T-helper 1 cell treated with Interleukin-12 subunit alpha and Interleukin-12 subunit beta and Interleukin-4 antibody, amounts not matched to agents 30 μg/mL and 1 μg/mL, for 36 hours (primary cell): ENCODE measurements around the gene STOX1.
A peak's percentile ranks its signal among the peaks of the same experiment; 100 is the strongest.
"Not testable (repeated sequence)": the region's sequence is repeated elsewhere in the genome, so short reads cannot be mapped to it uniquely, and the experiment has no call there.

ENCODE experiments used
- H3K27ac Mint-ChIP-seq: one replicate; pipeline ENCODE4 v1.8.0; 2021; ENCODE audit warnings: mild to moderate bottlenecking, mixed read lengths
- H3K27me3 Mint-ChIP-seq: one replicate; pipeline ENCODE4 v1.8.0; 2021; ENCODE audit warnings: low read depth, mixed read lengths
- H3K36me3 Mint-ChIP-seq: one replicate; pipeline ENCODE4 v1.8.0; 2021; ENCODE audit warnings: low read depth, mixed read lengths
- H3K4me1 Mint-ChIP-seq: one replicate; pipeline ENCODE4 v1.8.0; 2021; ENCODE audit warnings: low read depth, mixed read lengths
- H3K4me3 Mint-ChIP-seq: one replicate; pipeline ENCODE4 v1.8.0; 2021; ENCODE audit warnings: mild to moderate bottlenecking, moderate library complexity, mixed read lengths
- H3K9me3 Mint-ChIP-seq: one replicate; pipeline ENCODE4 v1.8.0; 2021; ENCODE audit warnings: mixed read lengths

The STOX1 gene, protein sequence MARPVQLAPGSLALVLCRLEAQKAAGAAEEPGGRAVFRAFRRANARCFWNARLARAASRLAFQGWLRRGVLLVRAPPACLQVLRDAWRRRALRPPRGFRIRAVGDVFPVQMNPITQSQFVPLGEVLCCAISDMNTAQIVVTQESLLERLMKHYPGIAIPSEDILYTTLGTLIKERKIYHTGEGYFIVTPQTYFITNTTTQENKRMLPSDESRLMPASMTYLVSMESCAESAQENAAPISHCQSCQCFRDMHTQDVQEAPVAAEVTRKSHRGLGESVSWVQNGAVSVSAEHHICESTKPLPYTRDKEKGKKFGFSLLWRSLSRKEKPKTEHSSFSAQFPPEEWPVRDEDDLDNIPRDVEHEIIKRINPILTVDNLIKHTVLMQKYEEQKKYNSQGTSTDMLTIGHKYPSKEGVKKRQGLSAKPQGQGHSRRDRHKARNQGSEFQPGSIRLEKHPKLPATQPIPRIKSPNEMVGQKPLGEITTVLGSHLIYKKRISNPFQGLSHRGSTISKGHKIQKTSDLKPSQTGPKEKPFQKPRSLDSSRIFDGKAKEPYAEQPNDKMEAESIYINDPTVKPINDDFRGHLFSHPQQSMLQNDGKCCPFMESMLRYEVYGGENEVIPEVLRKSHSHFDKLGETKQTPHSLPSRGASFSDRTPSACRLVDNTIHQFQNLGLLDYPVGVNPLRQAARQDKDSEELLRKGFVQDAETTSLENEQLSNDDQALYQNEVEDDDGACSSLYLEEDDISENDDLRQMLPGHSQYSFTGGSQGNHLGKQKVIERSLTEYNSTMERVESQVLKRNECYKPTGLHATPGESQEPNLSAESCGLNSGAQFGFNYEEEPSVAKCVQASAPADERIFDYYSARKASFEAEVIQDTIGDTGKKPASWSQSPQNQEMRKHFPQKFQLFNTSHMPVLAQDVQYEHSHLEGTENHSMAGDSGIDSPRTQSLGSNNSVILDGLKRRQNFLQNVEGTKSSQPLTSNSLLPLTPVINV

GRCh38 chr10:68826764-68827591 lies at the start of gene STOX1:
Gene STOX1, plus strand, starts transcription at chr10:68827531. Its CDS starts 93 bp downstream, at chr10:68827624.
- Mint-ChIP-seq H3K27ac (no peak within 1 kb of the TSS), H3K4me3 (peak within 1 kb of the TSS; percentile 71), H3K27me3 (peaks cover 43% of the 10 kb centered on the region), H3K9me3 (no peaks in the 10 kb centered on the region), H3K36me3 (no peaks in the 10 kb centered on the region), H3K4me1 (peaks cover 9% of the 10 kb centered on the region)

- H3K9me3 Mint-ChIP-seq: no peaks in the 10 kb centered on the region
- H3K36me3 Mint-ChIP-seq: peaks cover 21% of the 10 kb centered on the region
- no peak overlapping the region for H3K4me3 Mint-ChIP-seq
- no peaks in the 10 kb centered on the region for H3K27me3 Mint-ChIP-seq
- H3K4me1 Mint-ChIP-seq: no peaks in the 10 kb centered on the region
- no peak overlapping the region for H3K27ac Mint-ChIP-seq
These were observed 45.4 kb upstream of the STOX1 start for GRCh38 chr10:68781613-68782574.

DNA sequence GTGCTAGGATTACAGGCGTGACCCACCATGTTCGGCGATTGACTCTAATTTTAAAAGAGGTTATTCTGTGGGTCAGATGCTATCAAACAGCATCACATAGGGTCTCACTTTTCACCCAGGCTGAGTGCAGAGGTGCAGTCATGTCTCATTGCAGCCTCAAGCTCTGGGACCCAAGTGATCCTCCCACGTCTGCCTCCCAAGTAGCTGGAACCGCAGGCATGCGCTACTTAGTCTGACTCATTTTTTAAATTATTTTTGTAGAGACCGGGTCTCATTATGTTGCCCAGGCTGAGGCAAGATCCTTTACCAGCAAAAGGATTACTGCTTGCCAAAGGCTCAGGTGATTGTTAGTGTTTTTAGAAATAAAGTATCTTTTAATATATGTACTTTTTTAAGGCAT lies 42.9 kb upstream of the STOX1 start:
- Mint-ChIP-seq H3K27me3 (no peaks in the 10 kb centered on the region), H3K4me3 (no peak overlapping the region), H3K4me1 (no peaks in the 10 kb centered on the region), H3K36me3 (peaks cover 28% of the 10 kb centered on the region), H3K27ac (no peak overlapping the region), H3K9me3 (no peaks in the 10 kb centered on the region)

DNA sequence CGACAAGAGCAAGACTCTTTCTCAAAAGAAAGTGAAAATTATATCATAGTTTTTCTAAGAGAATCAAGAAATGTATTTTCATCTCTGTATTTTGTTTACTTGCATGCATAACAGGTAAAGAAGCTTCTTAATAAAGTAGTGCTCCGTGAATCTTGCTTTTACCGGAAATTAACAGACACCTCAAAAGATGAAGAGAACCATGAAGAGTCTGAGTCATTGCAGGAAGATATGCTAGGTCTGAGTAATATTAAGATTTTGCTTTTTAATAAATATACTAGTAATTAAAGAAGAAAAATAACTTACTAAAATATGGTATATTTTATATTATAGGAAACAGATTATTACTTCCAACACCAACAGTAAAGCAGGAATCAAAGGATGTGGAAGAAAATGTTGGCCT lies 39.5 kb upstream of the STOX1 start:
- Mint-ChIP-seq H3K27me3 (no peaks in the 10 kb centered on the region), H3K27ac (no peak overlapping the region), H3K9me3 (no peaks in the 10 kb centered on the region), H3K36me3 (peaks cover 24% of the 10 kb centered on the region), H3K4me1 (no peaks in the 10 kb centered on the region), H3K4me3 (no peak overlapping the region)

DNA sequence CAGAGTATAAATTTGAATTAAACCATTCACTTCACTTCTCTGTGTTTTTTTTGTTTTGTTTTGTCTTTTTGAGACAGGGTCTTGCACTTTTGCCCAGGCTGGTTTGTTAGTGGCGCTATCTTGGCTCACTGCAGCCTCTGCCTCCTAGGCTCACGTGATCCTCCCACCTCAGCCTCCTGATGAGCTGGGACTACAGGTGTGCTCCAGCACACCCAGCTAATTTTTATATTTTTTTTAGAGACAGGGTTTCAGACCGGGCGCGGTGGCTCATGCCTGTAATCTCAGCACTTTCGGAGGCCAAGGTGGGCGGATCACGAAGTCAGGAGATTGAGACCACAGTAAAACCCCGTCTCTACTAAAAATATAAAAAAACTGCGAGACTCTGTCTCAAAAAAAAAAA lies 36.9 kb upstream of the STOX1 start:
- no peak overlapping the region for H3K27ac Mint-ChIP-seq
- no peak overlapping the region for H3K4me3 Mint-ChIP-seq
- no peaks in the 10 kb centered on the region for H3K27me3 Mint-ChIP-seq
- H3K9me3 Mint-ChIP-seq: no peaks in the 10 kb centered on the region
- no peaks in the 10 kb centered on the region for H3K4me1 Mint-ChIP-seq
- peaks cover 27% of the 10 kb centered on the region for H3K36me3 Mint-ChIP-seq

DNA sequence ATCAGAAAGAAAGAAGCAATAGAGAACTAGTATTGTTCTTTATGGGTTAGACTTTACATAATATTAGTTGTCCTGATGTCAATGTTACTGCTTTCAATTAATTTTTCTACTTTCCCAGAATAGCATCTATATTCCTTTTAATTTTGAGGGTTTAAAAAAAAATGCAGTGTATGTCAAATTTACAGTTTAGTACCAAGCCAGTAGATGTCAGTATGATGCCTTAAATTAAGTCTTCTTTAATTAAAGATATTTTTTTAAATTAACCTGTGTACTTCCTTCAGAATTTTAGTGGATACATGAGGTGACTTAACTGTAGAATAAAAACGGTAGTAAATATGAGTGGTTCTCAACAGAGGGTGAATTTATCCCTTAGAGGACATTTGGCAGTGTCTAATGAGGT lies 35.2 kb upstream of the STOX1 start:
- H3K27ac Mint-ChIP-seq: no peak overlapping the region
- H3K4me3 Mint-ChIP-seq: no peak overlapping the region
- H3K4me1 Mint-ChIP-seq: no peaks in the 10 kb centered on the region
- no peaks in the 10 kb centered on the region for H3K9me3 Mint-ChIP-seq
- no peaks in the 10 kb centered on the region for H3K27me3 Mint-ChIP-seq
- peaks cover 20% of the 10 kb centered on the region for H3K36me3 Mint-ChIP-seq

DNA sequence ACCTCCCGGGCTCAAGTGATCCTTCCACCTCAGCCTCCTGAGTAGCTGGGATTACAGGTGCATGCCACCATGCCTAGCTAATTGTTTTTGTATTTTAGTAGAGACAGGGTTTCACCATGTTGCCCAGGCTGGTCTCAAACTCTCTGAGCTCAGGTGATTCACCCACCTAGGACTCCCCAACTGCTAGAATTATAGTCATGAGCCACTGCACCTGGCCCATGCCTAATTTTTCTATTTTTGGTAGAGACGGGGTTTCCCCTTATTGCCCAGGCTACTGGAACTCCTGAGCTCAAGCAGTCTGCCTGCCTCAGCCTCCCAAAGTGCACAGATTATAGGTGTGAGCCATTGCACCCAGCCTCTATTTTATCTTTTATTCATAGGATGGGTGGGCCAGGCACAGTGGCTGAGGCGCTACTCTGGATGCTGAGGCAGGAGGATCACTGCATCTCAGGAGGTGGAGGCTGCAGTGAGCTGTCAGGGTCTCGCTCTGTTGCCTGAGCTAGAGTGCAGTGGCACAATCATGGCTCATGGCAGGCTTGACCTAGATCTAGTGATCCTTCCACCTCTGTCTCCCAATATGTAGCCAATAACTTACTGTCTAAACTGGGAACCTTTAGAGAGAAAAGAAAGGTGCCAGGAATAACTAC lies 31.3 kb upstream of the STOX1 start:
- H3K9me3 Mint-ChIP-seq: no peaks in the 10 kb centered on the region
- H3K27me3 Mint-ChIP-seq: no peaks in the 10 kb centered on the region
- H3K4me3 Mint-ChIP-seq: no peak overlapping the region
- H3K27ac Mint-ChIP-seq: no peak overlapping the region
- peaks cover 9% of the 10 kb centered on the region for H3K36me3 Mint-ChIP-seq
- H3K4me1 Mint-ChIP-seq: no peaks in the 10 kb centered on the region

DNA sequence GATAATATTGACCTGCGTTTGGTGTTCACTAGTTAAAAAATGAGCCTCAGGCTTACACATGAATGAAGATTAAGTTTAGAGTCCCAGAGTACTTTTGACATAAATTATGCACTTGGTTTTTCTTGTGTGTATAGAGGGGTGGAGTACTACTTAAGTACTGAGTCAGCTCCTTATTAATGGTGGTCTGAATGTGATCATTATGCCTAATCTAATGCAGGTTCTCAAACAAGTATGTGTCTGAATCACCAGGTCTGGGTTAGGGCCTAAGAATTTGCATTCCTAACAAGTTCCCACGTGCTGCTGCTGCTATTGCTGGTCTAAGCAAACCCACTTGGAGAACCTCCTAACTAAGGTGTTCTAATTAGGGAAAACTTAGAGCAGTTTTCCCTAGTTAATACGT lies 30.7 kb upstream of the STOX1 start:
- Mint-ChIP-seq H3K27me3 (no peaks in the 10 kb centered on the region), H3K36me3 (peaks cover 9% of the 10 kb centered on the region), H3K27ac (peak overlapping the region; percentile 11), H3K4me1 (no peaks in the 10 kb centered on the region), H3K4me3 (no peak overlapping the region), H3K9me3 (no peaks in the 10 kb centered on the region)

DNA sequence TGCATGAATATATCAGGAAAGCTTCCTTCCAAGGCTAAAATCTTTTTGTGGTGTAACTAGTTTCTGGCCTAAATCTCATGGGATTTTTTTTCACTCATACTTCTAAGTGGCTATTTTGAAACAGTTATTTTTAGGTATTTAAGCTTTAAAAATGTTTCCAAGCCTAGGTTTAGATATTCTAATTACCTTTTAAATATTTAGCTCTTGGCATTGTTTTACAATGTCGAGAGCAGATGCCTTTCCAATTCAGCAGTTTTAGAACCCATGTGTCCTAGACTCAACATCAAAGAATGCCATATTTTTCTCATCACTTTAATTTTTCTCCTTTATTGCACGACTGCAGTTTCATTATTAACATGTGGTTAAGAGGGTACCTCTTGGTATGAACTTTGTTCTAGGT lies 27.1 kb upstream of the STOX1 start:
- Mint-ChIP-seq H3K27me3 (no peaks in the 10 kb centered on the region), H3K9me3 (no peaks in the 10 kb centered on the region), H3K4me1 (no peaks in the 10 kb centered on the region), H3K36me3 (peaks cover 5% of the 10 kb centered on the region), H3K27ac (no peak overlapping the region), H3K4me3 (no peak overlapping the region)

GRCh38 chr10:68804692-68805091 lies 22.6 kb upstream of the STOX1 start:
- Mint-ChIP-seq H3K9me3 (no peaks in the 10 kb centered on the region), H3K36me3 (no peaks in the 10 kb centered on the region), H3K4me3 (no peak overlapping the region), H3K27ac (no peak overlapping the region), H3K4me1 (peaks cover 2% of the 10 kb centered on the region), H3K27me3 (no peaks in the 10 kb centered on the region)

DNA sequence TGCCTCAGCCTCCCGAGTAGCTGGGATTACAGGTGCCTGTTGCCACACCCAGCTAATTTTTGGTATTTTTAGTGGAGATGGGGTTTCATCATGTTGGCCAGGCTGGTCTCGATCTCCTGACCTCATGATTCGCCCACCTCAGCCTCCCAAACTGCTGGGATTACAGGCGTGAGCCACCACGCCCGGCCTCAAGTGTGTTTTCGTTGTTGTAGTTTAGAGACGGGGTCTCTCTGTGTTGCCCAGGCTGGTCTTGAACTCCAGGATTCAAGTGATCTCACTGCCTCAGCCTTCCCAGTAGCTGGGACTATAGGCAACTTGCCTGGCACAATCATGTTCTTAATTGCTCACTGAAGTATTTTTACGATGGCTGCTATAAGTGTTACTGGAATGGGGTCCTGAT lies 16.5 kb upstream of the STOX1 start:
- H3K9me3 Mint-ChIP-seq, H3K4me1 Mint-ChIP-seq, H3K36me3 Mint-ChIP-seq, H3K4me3 Mint-ChIP-seq, H3K27me3 Mint-ChIP-seq, H3K27ac Mint-ChIP-seq: not testable (repeated sequence)

GRCh38 chr10:68811314-68812009 lies 15.9 kb upstream of the STOX1 start:
- Mint-ChIP-seq H3K9me3 (no peaks in the 10 kb centered on the region), H3K4me1 (no peaks in the 10 kb centered on the region), H3K27ac (no peak overlapping the region), H3K36me3 (no peaks in the 10 kb centered on the region), H3K4me3 (no peak overlapping the region), H3K27me3 (no peaks in the 10 kb centered on the region)

DNA sequence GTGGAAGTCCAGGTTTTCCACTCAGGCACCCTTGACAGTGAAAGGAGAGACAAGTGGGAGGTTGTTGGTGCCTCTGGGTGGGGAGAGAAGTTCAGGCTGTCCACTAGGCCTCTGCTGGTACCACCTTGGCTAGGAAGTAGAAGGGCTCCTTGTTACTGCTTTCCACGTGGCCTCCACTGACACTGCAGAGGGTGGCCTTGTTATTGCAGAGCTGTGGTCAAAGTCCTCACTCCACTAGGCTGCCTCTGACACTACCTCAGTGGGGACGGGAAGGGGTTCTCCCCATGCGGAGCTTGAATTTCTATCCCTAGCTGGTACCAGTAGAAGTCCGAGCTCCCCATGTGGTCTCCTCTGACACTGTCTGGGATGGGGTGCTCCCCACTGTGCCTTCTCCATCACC lies 14.9 kb upstream of the STOX1 start:
- Mint-ChIP-seq H3K36me3 (no peaks in the 10 kb centered on the region), H3K9me3 (no peaks in the 10 kb centered on the region), H3K27me3 (no peaks in the 10 kb centered on the region), H3K4me3 (no peak overlapping the region), H3K27ac (no peak overlapping the region), H3K4me1 (no peaks in the 10 kb centered on the region)
